Caco-2 (cell line): ENCODE results near the gene C8G. TPM values are rescaled to one million over a fixed set of nuclear protein-coding genes. Genes with fewer than 3 reads are reported as not detected.

ENCODE experiments used
- BruUV-seq: library from RNA; stranded (reverse); fragments of 400-500 nt; replicated peaks from 2 replicates; lab custom pipeline; 2021; lab: Mats Ljungman, UMichigan
- CTCF ChIA-PET: fragments of 300-600 bp; sonication (Branson Sonifier 250); formaldehyde crosslinking; loops from one replicate; lab custom pipeline; 2022; ENCODE audit warnings: antibody characterized with exemption; lab: Charles Lee
- POLR2A ChIA-PET: fragments of 300-600 bp; sonication (Branson Sonifier 250); formaldehyde crosslinking; loops from one replicate; lab custom pipeline; 2022; ENCODE audit warnings: antibody characterized with exemption; lab: Charles Lee
- DNase-seq, 2 experiments: peaks; one replicate each; pipeline versions ENCODE4 v3.0.0 to v3.0.0-alpha.2; 2020 to 2022
- H3K27me3 ChIP-seq: replicated peaks from 2 replicates; pipeline ENCODE4 v1.6.0; 2011; ENCODE audit warnings: low read length; ENCODE audit not compliant: control insufficient read depth, insufficient read depth
- H3K36me3 ChIP-seq: 2 replicates; pipeline ENCODE4 v1.5.1; 2011; ENCODE audit warnings: low read length; ENCODE audit not compliant: control insufficient read depth, insufficient read depth
- H3K4me1 ChIP-seq: fragments of 250-450 bp; sonication (Bioruptor Pico); 2 replicates; pipeline ENCODE4 v1.5.1; 2020; ENCODE audit warnings: mild to moderate bottlenecking
- H3K4me3 ChIP-seq: 2 replicates; pipeline ENCODE4 v1.5.1; 2011; ENCODE audit warnings: low read depth, mild to moderate bottlenecking, control low read depth, low read length
- H3K9me3 ChIP-seq: fragments of 250-450 bp; sonication (Bioruptor Pico); 2 replicates; pipeline ENCODE4 v1.5.1; 2020; ENCODE audit warnings: mild to moderate bottlenecking, moderate library complexity
- H3K27ac Mint-ChIP-seq: one replicate; pipeline ENCODE4 v1.8.0; 2022; ENCODE audit warnings: mixed read lengths; ENCODE audit not compliant: unreplicated experiment
- H3K27me3 Mint-ChIP-seq: one replicate; pipeline ENCODE4 v1.8.0; 2022; ENCODE audit warnings: mixed read lengths; ENCODE audit not compliant: insufficient read depth, unreplicated experiment
- H3K36me3 Mint-ChIP-seq: one replicate; pipeline ENCODE4 v1.8.0; 2022; ENCODE audit warnings: mild to moderate bottlenecking, mixed read lengths; ENCODE audit not compliant: insufficient read depth, unreplicated experiment
- H3K4me1 Mint-ChIP-seq: one replicate; pipeline ENCODE4 v1.8.0; 2022; ENCODE audit warnings: low read depth, mixed read lengths; ENCODE audit not compliant: unreplicated experiment
- H3K4me3 Mint-ChIP-seq: one replicate; pipeline ENCODE4 v1.8.0; 2022; ENCODE audit warnings: mild to moderate bottlenecking, moderate library complexity, mixed read lengths; ENCODE audit not compliant: unreplicated experiment
- H3K9me3 Mint-ChIP-seq: one replicate; pipeline ENCODE4 v1.8.0; 2022; ENCODE audit warnings: mixed read lengths; ENCODE audit not compliant: unreplicated experiment
- CTCF ChIP-seq, 2 experiments: fragments of 200-600 bp in 1 of 2; IDR thresholded peaks; 1 replicate in 1 of 2; 2 replicates in 1 of 2; pipeline versions ENCODE4 v1.5.1 to v1.8.0; 2011 to 2022; ENCODE audit warnings: antibody characterized with exemption in 1 of 2, control low read depth in 1 of 2, inconsistent platforms in 1 of 2, low read depth in 1 of 2, low read length in 1 of 2, mild to moderate bottlenecking in 1 of 2, moderate library complexity in 1 of 2; ENCODE audit not compliant: insufficient read depth in 1 of 2, severe bottlenecking in 1 of 2, unreplicated experiment in 1 of 2
- intact Hi-C: fragments of 100-400 bp; cut with micrococcal nuclease; formaldehyde crosslinking; loops from one replicate; pipeline ENCODE4 v1.10.0; 2022; ENCODE audit not compliant: unreplicated experiment
- total RNA-seq: library from RNA; stranded (reverse); gene quantifications from 2 replicates; pipeline ENCODE4 v1.2.3, GENCODE V29; 2022

C8G gene
- total RNA-seq, 1 experiment from 2014 or later = 0.77 TPM

DNA sequence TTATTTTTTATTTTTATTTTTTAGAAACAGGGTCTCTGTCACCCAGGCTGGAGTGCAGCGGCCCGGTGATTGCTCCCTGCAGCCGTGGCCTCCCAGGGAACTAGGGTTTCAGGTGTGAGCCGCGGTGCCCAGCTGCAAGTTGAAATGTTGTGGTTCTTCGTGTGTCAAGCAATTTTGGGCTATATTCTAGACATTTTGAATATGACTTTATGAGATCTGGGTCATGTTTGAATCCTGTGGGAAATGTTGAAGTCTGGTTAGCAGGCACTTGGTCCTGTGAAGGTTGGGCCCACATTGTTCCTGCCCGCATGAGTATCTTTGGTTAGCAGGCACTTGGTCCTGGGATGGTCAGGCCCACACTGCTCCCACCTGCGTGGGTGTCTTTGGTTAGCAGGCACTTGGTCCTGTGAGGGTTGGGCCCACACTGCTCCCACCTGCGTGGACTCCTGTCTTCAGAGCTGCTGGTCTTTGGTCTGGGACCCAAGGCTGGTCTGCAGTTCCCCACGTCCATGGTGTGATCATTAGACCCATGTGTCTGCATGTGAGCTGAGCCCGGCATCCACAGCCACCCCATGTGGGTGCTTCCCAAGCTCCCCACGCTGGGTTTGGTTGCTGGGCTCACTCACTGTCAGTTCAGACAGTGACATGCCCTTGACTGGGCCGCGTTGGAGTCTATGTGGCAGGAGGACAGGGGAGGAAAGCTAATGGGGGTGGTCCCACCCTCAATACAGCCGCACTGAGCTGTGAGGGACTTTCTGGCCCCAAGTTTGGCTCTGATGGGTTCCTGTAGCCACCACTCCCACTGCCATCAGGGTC, 7.6 kb upstream of the C8G start:
- H3K4me3 Mint-ChIP-seq = no peak overlapping the region
- Histone ChIP-seq H3K4me1 (no peaks in the 10 kb centered on the region), H3K9me3 (no peaks in the 10 kb centered on the region), H3K4me3 (no peak overlapping the region), H3K27me3 (no peaks in the 10 kb centered on the region), H3K36me3 (peaks cover 1% of the 10 kb centered on the region)
- intact Hi-C loops = no loop called here
- peaks cover 69% of the 10 kb centered on the region for H3K36me3 Mint-ChIP-seq
- H3K27me3 Mint-ChIP-seq = no peaks in the 10 kb centered on the region
- H3K27ac Mint-ChIP-seq = no peak overlapping the region
- no peak for TF ChIP-seq CTCF (IDR thresholded peaks at IDR 0.05; ENCODE audit: insufficient read depth in 1 of 2, low read depth in 1 of 2, low read length in 1 of 2, severe bottlenecking in 1 of 2, unreplicated experiment in 1 of 2)
- H3K4me1 Mint-ChIP-seq = peaks cover 5% of the 10 kb centered on the region
- no peaks in the 10 kb centered on the region for H3K9me3 Mint-ChIP-seq
- ChIA-PET CTCF (interaction anchor here (0.6 to 0.9 kb wide), 3 partner anchors 96 to 118 kb away, joined by 3 read pairs; no protein-coding TSS in a partner anchor), POLR2A (no interaction called here)
- no TSS peak for BruUV-seq
- no peak for DNase-seq

DNA sequence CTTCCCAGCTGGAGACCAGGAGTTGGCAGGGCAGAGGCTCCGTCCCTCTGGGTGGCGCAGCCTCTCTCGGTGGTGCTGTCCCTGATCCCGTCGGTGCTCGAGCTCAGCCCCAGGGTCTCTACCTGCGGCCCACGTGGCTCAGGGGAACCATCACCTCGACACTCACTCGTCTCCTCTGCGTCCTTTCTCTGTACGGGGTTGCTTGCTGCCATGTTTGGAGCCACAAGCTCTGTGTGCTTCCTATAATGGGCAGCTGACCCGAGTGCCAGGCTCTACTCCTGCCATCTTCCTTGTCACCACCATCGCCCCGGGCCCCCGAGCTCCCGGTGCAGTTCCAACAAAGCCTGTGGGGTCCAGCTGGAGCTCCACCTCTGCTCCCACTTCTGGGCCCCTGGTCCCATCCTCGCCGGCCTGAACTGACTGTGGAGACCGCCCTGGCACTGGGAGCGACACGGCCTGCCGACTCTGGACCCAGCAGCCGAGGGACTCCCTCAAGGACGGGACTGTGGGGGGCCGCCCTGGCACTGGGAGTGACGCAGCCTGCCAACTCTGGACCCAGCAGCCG, 5.5 kb upstream of the C8G start:
- Histone ChIP-seq H3K9me3 (no peaks in the 10 kb centered on the region), H3K36me3 (peaks cover 1% of the 10 kb centered on the region), H3K27me3 (no peaks in the 10 kb centered on the region), H3K4me3 (no peak overlapping the region), H3K4me1 (peaks cover 8% of the 10 kb centered on the region; the same call in 1 of the 2 replicates)
- H3K4me3 Mint-ChIP-seq = no peak overlapping the region
- no TSS peak for BruUV-seq
- H3K27me3 Mint-ChIP-seq = no peaks in the 10 kb centered on the region
- H3K4me1 Mint-ChIP-seq = no peaks in the 10 kb centered on the region
- peak in 1 of 2 experiments; percentile 29 for DNase-seq
- POLR2A ChIA-PET = no interaction called here
- peaks cover 77% of the 10 kb centered on the region for H3K36me3 Mint-ChIP-seq
- TF ChIP-seq CTCF (IDR thresholded peaks at IDR 0.05; ENCODE audit: insufficient read depth in 1 of 2, low read depth in 1 of 2, low read length in 1 of 2, severe bottlenecking in 1 of 2, unreplicated experiment in 1 of 2) = no peak
- H3K9me3 Mint-ChIP-seq = no peaks in the 10 kb centered on the region
- intact Hi-C loops = no loop called here
- CTCF ChIA-PET = no interaction called here
- H3K27ac Mint-ChIP-seq = peak overlapping the region; percentile 26

GRCh38 chr9:136939996-136940525, 5.0 kb upstream of the C8G start:
- H3K36me3 Mint-ChIP-seq = peaks cover 82% of the 10 kb centered on the region
- peak in 1 of 2 experiments; percentile 39 for DNase-seq

More at GRCh38 chr9:136939996-136940525, 5.0 kb upstream of the C8G start:
- Histone ChIP-seq H3K9me3 (no peaks in the 10 kb centered on the region), H3K36me3 (peaks cover 1% of the 10 kb centered on the region), H3K27me3 (no peaks in the 10 kb centered on the region), H3K4me3 (no peak overlapping the region), H3K4me1 (peaks cover 12% of the 10 kb centered on the region)
- no TSS peak for BruUV-seq
- Mint-ChIP-seq H3K27me3 (no peaks in the 10 kb centered on the region), H3K4me1 (no peaks in the 10 kb centered on the region), H3K4me3 (no peak overlapping the region), H3K9me3 (no peaks in the 10 kb centered on the region), H3K27ac (peak overlapping the region; percentile 26)
- intact Hi-C loops = loop anchor here (10.0 kb wide), 1 partner anchor 95 kb away; the partner anchor contains the start of genes AJM1 and PHPT1
- ChIA-PET POLR2A (no interaction called here), CTCF (no interaction called here)
- TF ChIP-seq CTCF (IDR thresholded peaks at IDR 0.05; ENCODE audit: insufficient read depth in 1 of 2, low read depth in 1 of 2, low read length in 1 of 2, severe bottlenecking in 1 of 2, unreplicated experiment in 1 of 2) = no peak
